ENCODE results near the gene FOXP1. TPM values are rescaled to one million over a fixed set of nuclear protein-coding genes. Genes with fewer than 3 reads are reported as not detected.

Gene FOXP1
- total RNA-seq, 4 donors from 2014 or later: 169 to 300 (median 202) TPM

- Histone ChIP-seq H3K36me3 (no peaks in the 10 kb centered on the region), H3K27ac (no peak overlapping the region), H3K4me1 (no peaks in the 10 kb centered on the region), H3K27me3 (no peaks in the 10 kb centered on the region), H3K9me3 (no peaks in the 10 kb centered on the region), H3K4me3 (no peak overlapping the region)
- no peak for TF ChIP-seq CTCF (IDR thresholded peaks at IDR 0.05)
- ATAC-seq: no peak
- 94 to 96% methylated on average over 3 to 7 of the region's 7 CpGs for WGBS, 2 donors (ENCODE audit: low coverage in 1 of 2)
These were observed 664.4 kb downstream of the FOXP1 start for GRCh38 chr3:70919091-70919490.

GRCh38 chr3:70916375-70917055 is 667.0 kb downstream of the FOXP1 start:
- H3K4me1 ChIP-seq: no peaks in the 10 kb centered on the region
- H3K36me3 ChIP-seq: no peaks in the 10 kb centered on the region
- ATAC-seq: no peak
- no peak overlapping the region for H3K27ac ChIP-seq
- H3K27me3 ChIP-seq: no peaks in the 10 kb centered on the region
- no peak overlapping the region for H3K4me3 ChIP-seq
- 46 to 77% methylated on average over 4 of the region's 4 CpGs for WGBS, 2 donors (ENCODE audit: low coverage in 1 of 2)
- TF ChIP-seq CTCF (IDR thresholded peaks at IDR 0.05): no peak
- TF ChIP-seq POLR2A (IDR thresholded peaks at IDR 0.05): no peak
- no peak for TF ChIP-seq EP300 (IDR thresholded peaks at IDR 0.05)
- no peak for TF ChIP-seq POLR2AphosphoS5 (IDR thresholded peaks at IDR 0.05)
- no peaks in the 10 kb centered on the region for H3K9me3 ChIP-seq

GRCh38 chr3:70914862-70915261 is 668.7 kb downstream of the FOXP1 start:
- no CpG with 5 or more reads among the region's 1 CpG for WGBS, 2 donors (ENCODE audit: low coverage in 1 of 2)
- no peaks in the 10 kb centered on the region for H3K27me3 ChIP-seq
- peak; percentile 19 for ATAC-seq

GRCh38 chr3:70911719-70912118 is 671.8 kb downstream of the FOXP1 start:
- 97% methylated on average over 4 to 5 of the region's 5 CpGs for WGBS, 2 donors (ENCODE audit: low coverage in 1 of 2)
- TF ChIP-seq CTCF (IDR thresholded peaks at IDR 0.05) (no peak), POLR2A (IDR thresholded peaks at IDR 0.05) (no peak)

More at GRCh38 chr3:70914862-70915261, 668.7 kb downstream of the FOXP1 start:
- no peak overlapping the region for H3K4me3 ChIP-seq
- TF ChIP-seq POLR2AphosphoS5 (IDR thresholded peaks at IDR 0.05): no peak
- TF ChIP-seq POLR2A (IDR thresholded peaks at IDR 0.05): no peak
- no peak for TF ChIP-seq EP300 (IDR thresholded peaks at IDR 0.05)
- no peak for TF ChIP-seq CTCF (IDR thresholded peaks at IDR 0.05)
- H3K4me1 ChIP-seq: no peaks in the 10 kb centered on the region
- no peak overlapping the region for H3K27ac ChIP-seq
- no peaks in the 10 kb centered on the region for H3K36me3 ChIP-seq
- no peaks in the 10 kb centered on the region for H3K9me3 ChIP-seq

GRCh38 chr3:70905491-70905890 is 678.0 kb downstream of the FOXP1 start:
- Histone ChIP-seq H3K9me3 (peaks cover 0 to 1% (median 0%) of the 10 kb centered on the region in 3 donors), H3K4me3 (no peak overlapping the region), H3K4me1 (no peaks in the 10 kb centered on the region), H3K36me3 (no peaks in the 10 kb centered on the region), H3K27ac (no peak overlapping the region), H3K27me3 (no peaks in the 10 kb centered on the region)
- no peak for TF ChIP-seq CTCF (IDR thresholded peaks at IDR 0.05)
- TF ChIP-seq POLR2AphosphoS5 (IDR thresholded peaks at IDR 0.05): no peak
- no peak for TF ChIP-seq POLR2A (IDR thresholded peaks at IDR 0.05)
- no peak for TF ChIP-seq EP300 (IDR thresholded peaks at IDR 0.05)
- ATAC-seq: no peak
- WGBS, 2 donors (ENCODE audit: low coverage in 1 of 2): 87 to 91% methylated on average over 4 to 10 of the region's 11 CpGs

More at GRCh38 chr3:70911719-70912118, 671.8 kb downstream of the FOXP1 start:
- H3K27me3 ChIP-seq: no peaks in the 10 kb centered on the region
- no peak overlapping the region for H3K27ac ChIP-seq
- ATAC-seq: no peak
- H3K4me1 ChIP-seq: no peaks in the 10 kb centered on the region
- H3K4me3 ChIP-seq: no peak overlapping the region
- H3K9me3 ChIP-seq: no peaks in the 10 kb centered on the region
- H3K36me3 ChIP-seq: no peaks in the 10 kb centered on the region
